ENCODE data around the gene C2CD4C.

- TF ChIP-seq POLR2A (IDR thresholded peaks at IDR 0.05) (no peak), CTCF (IDR thresholded peaks at IDR 0.05) (no peak)
Measured at GRCh38 chr19:443005-443404, 34.1 kb upstream of the C2CD4C start.

All from adrenal gland (tissue), 5 donors.